PC-9 (cell line): ENCODE results near the gene NR5A1. TPM values are rescaled to one million over a fixed set of nuclear protein-coding genes. Genes with fewer than 3 reads are reported as not detected.

Source experiments
- BruUV-seq: library from RNA; stranded (reverse); fragments of 400-500 nt; replicated peaks from 2 replicates; lab custom pipeline; 2021; lab: Mats Ljungman, UMichigan
- CTCF ChIA-PET: fragments of 300-600 bp; sonication (Branson Sonifier 250); formaldehyde crosslinking; loops from one replicate; lab custom pipeline; 2022; ENCODE audit warnings: antibody characterized with exemption; lab: Charles Lee
- POLR2A ChIA-PET: fragments of 300-600 bp; sonication (Branson Sonifier 250); formaldehyde crosslinking; loops from one replicate; lab custom pipeline; 2022; ENCODE audit warnings: antibody characterized with exemption; ENCODE audit not compliant: unreplicated experiment; lab: Charles Lee
- DNase-seq, 2 experiments: peaks; one replicate each; pipeline versions ENCODE4 v3.0.0 to v3.0.0-alpha.2; 2015 to 2022; ENCODE audit warnings: mixed read lengths in 1 of 2
- H2AFZ ChIP-seq: fragments of 200-600 bp; sonication (generic); 2 replicates; pipeline ENCODE4 v1.8.1; 2017; ENCODE audit warnings: antibody characterized with exemption
- H3F3A ChIP-seq: fragments of 200-600 bp; sonication (generic); 2 replicates; pipeline ENCODE4 v1.8.1; 2017; ENCODE audit warnings: antibody characterized with exemption, mild to moderate bottlenecking, low read depth; ENCODE audit not compliant: insufficient read depth
- H3K27ac ChIP-seq: fragments of 200-600 bp; sonication (generic); 2 replicates; pipeline ENCODE4 v1.6.1; 2016; ENCODE audit warnings: mixed run types
- H3K27me3 ChIP-seq: fragments of 200-600 bp; sonication (generic); 2 replicates; pipeline ENCODE4 v1.6.1; 2016; ENCODE audit warnings: low read depth, mixed run types; ENCODE audit not compliant: insufficient read depth
- H3K36me3 ChIP-seq: fragments of 200-600 bp; sonication (generic); 2 replicates; pipeline ENCODE4 v1.6.1; 2016; ENCODE audit warnings: low read depth, mixed run types
- H3K4me1 ChIP-seq: fragments of 200-600 bp; sonication (generic); replicated peaks from 2 replicates; pipeline ENCODE4 v1.6.1; 2016; ENCODE audit warnings: mixed run types; ENCODE audit not compliant: insufficient read depth
- H3K4me2 ChIP-seq: fragments of 200-600 bp; sonication (generic); 2 replicates; pipeline ENCODE4 v1.6.1; 2017; ENCODE audit warnings: mixed run types
- H3K4me3 ChIP-seq: fragments of 200-600 bp; sonication (generic); 2 replicates; pipeline ENCODE4 v1.6.1; 2016; ENCODE audit warnings: mixed run types
- H3K79me2 ChIP-seq: fragments of 200-600 bp; sonication (generic); 2 replicates; pipeline ENCODE4 v1.6.1; 2017; ENCODE audit warnings: low read depth, mixed run types
- H3K9me2 ChIP-seq: fragments of 200-600 bp; sonication (generic); 2 replicates; pipeline ENCODE4 v1.8.1; 2017; ENCODE audit warnings: mild to moderate bottlenecking; ENCODE audit not compliant: insufficient read depth
- H3K9me3 ChIP-seq: fragments of 200-600 bp; sonication (generic); 2 replicates; pipeline ENCODE4 v1.8.1; 2016; ENCODE audit warnings: low read depth; ENCODE audit not compliant: insufficient read depth
- H4K20me1 ChIP-seq: fragments of 200-600 bp; sonication (generic); 2 replicates; pipeline ENCODE4 v1.8.1; 2017; ENCODE audit not compliant: insufficient read depth
- EZH2 ChIP-seq: fragments of 200-600 bp; sonication (generic); IDR thresholded peaks from 2 replicates; pipeline ENCODE4 v1.8.0; 2017; ENCODE audit warnings: antibody characterized with exemption, low read depth
- intact Hi-C: fragments of 100-400 bp; cut with micrococcal nuclease; formaldehyde crosslinking; loops from one replicate; pipeline ENCODE4 v1.10.0; 2022; ENCODE audit not compliant: unreplicated experiment
- total RNA-seq: library from RNA; stranded (reverse); gene quantifications from 2 replicates; pipeline ENCODE4 v1.2.3, GENCODE V29; 2021
- TF ChIP-seq, protein P1 (sequence below): fragments of 200-600 bp; sonication (generic); conservative IDR thresholded peaks from 2 replicates; pipeline ENCODE4 v1.6.1; 2017; ENCODE audit warnings: mixed run types, antibody characterized with exemption, mild to moderate bottlenecking, moderate library complexity

The NR5A1 gene
- total RNA-seq, 1 experiment from 2014 or later: 0.15 TPM

DNA sequence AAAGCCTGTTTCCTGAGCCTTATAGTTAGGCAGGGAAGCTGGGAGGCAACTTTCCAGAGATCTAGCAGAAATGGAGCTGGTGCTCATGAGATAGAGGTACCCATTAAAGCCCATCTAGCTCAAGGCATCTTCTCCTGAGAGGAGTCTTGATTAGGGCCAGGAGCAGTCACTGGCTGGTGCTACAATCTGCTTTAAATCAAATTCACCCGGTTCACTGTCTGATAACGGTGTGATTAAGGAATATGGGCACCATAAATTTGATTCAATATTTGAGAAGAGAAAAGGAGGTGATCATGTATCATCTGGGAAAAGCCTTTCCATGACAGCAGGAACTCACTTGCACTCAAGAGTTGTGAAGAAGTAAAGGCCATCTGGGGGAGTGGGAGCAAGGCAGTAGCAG, 23.9 kb upstream of the NR5A1 start:
- no peak overlapping the region for H3K4me3 ChIP-seq
- POLR2A ChIA-PET: interaction anchor here (0.6 kb wide), 1 partner anchor 188 kb away, joined by 3 read pairs; no protein-coding TSS in a partner anchor
- 0 out of 2 replicates have a peak, but pooled peaks cover 5% of the 10 kb centered on the region for H3K36me3 ChIP-seq
- H3K4me2 ChIP-seq: no peak overlapping the region
- peaks cover 22% of the 10 kb centered on the region for H3K4me1 ChIP-seq
- H3K9me3 ChIP-seq: no peaks in the 10 kb centered on the region
- no peaks in the 10 kb centered on the region for H3K27me3 ChIP-seq
- intact Hi-C loops: loop anchor here (10.0 kb wide), 1 partner anchor 986 kb away; no protein-coding TSS in a partner anchor
- H3F3A ChIP-seq: peaks cover 11% of the 10 kb centered on the region
- no peaks in the 10 kb centered on the region for H3K9me2 ChIP-seq
- no peak overlapping the region for H2AFZ ChIP-seq
- no peaks in the 10 kb centered on the region for H3K79me2 ChIP-seq
- CTCF ChIA-PET: no interaction called here
- no peak for DNase-seq
- no TSS peak for BruUV-seq
- no peaks in the 10 kb centered on the region for H4K20me1 ChIP-seq
- TF ChIP-seq, protein P1, sequence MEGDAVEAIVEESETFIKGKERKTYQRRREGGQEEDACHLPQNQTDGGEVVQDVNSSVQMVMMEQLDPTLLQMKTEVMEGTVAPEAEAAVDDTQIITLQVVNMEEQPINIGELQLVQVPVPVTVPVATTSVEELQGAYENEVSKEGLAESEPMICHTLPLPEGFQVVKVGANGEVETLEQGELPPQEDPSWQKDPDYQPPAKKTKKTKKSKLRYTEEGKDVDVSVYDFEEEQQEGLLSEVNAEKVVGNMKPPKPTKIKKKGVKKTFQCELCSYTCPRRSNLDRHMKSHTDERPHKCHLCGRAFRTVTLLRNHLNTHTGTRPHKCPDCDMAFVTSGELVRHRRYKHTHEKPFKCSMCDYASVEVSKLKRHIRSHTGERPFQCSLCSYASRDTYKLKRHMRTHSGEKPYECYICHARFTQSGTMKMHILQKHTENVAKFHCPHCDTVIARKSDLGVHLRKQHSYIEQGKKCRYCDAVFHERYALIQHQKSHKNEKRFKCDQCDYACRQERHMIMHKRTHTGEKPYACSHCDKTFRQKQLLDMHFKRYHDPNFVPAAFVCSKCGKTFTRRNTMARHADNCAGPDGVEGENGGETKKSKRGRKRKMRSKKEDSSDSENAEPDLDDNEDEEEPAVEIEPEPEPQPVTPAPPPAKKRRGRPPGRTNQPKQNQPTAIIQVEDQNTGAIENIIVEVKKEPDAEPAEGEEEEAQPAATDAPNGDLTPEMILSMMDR: no peak
- TF ChIP-seq EZH2: no peak
- H3K27ac ChIP-seq: no peak overlapping the region

DNA sequence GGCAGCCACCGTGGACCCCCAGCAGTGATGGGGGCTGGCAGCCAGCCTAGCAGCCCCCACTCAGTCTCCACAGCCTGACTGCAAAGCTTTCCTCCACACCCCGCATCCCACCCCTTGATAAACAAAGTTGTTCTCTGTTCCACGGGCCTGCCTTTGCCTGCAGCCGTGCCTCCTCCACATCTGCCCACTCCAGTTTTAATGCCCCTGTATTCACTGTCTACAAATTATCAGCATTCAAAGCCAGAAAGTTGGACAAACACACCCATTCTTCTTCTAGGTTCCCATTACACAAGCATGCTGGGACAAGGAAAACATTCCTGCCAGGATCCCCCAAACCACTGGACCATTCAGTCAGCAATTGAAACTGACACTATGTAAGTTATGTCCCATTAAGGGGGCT, 23.0 kb upstream of the NR5A1 start:
- no peak overlapping the region for H3K27ac ChIP-seq
- POLR2A ChIA-PET: no interaction called here
- H3F3A ChIP-seq: peaks cover 11% of the 10 kb centered on the region
- TF ChIP-seq EZH2: no peak
- TF ChIP-seq, protein P1: no peak
- no TSS peak for BruUV-seq
- no peak overlapping the region for H2AFZ ChIP-seq
- no peak overlapping the region for H3K4me3 ChIP-seq
- no peaks in the 10 kb centered on the region for H4K20me1 ChIP-seq
- H3K9me3 ChIP-seq: no peaks in the 10 kb centered on the region
- H3K4me1 ChIP-seq: peaks cover 22% of the 10 kb centered on the region
- no peaks in the 10 kb centered on the region for H3K36me3 ChIP-seq
- H3K27me3 ChIP-seq: no peaks in the 10 kb centered on the region
- intact Hi-C loops: loop anchor here (10.0 kb wide), 1 partner anchor 985 kb away; no protein-coding TSS in a partner anchor
- CTCF ChIA-PET: no interaction called here
- H3K9me2 ChIP-seq: no peaks in the 10 kb centered on the region
- no peak for DNase-seq
- no peaks in the 10 kb centered on the region for H3K79me2 ChIP-seq
- H3K4me2 ChIP-seq: no peak overlapping the region

DNA sequence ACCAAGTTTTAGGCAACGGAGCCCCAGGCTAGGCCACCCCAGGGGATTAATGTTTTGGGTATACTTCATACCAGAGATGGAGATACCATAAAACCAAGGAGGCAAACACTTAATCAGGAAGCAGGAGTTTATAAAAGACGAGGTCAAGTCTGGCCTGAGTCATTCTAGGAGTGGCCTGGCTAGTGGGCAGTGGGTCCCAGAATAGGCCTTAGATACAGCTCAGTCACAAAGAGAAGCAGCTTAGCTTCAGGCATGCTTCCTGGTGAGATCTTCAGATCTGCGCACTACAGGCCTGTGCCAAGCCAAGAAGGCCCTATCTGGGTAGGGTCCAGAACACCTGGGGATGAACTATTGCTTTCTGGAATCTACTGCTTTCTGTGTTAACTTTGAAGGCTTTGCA, 20.6 kb upstream of the NR5A1 start:
- POLR2A ChIA-PET: interaction anchor here (0.6 to 0.7 kb wide), 2 partner anchors 151 to 284 kb away, joined by 3 to 7 read pairs; no protein-coding TSS in a partner anchor
- H3K9me3 ChIP-seq: no peaks in the 10 kb centered on the region
- no TSS peak for BruUV-seq
- H3K9me2 ChIP-seq: no peaks in the 10 kb centered on the region
- H3K4me2 ChIP-seq: peak overlapping the region; percentile 30
- no peaks in the 10 kb centered on the region for H3K27me3 ChIP-seq
- CTCF ChIA-PET: interaction anchor here (0.6 to 1.4 kb wide), 3 partner anchors 9 to 268 kb away, joined by 3 read pairs; no protein-coding TSS in a partner anchor
- intact Hi-C loops: no loop called here
- no peaks in the 10 kb centered on the region for H4K20me1 ChIP-seq
- TF ChIP-seq, protein P1: no peak
- TF ChIP-seq EZH2: no peak
- no peaks in the 10 kb centered on the region for H3K79me2 ChIP-seq
- no peak overlapping the region for H3K4me3 ChIP-seq
- DNase-seq: peak; percentile 73 to 92
- peaks cover 22% of the 10 kb centered on the region for H3K4me1 ChIP-seq
- H3K27ac ChIP-seq: peak overlapping the region; percentile 70
- peaks cover 11% of the 10 kb centered on the region for H3F3A ChIP-seq
- H2AFZ ChIP-seq: no peak overlapping the region
- no peaks in the 10 kb centered on the region for H3K36me3 ChIP-seq
